PC-9 (cell line): Measurements from ENCODE around the gene USP36.

Experiments used
- CTCF ChIP-seq: fragments of 200-600 bp; sonication (generic); conservative IDR thresholded peaks from 2 replicates; pipeline ENCODE4 v1.6.1; 2017; ENCODE audit warnings: mixed run types, antibody characterized with exemption, mild to moderate bottlenecking, moderate library complexity
- EZH2 ChIP-seq: fragments of 200-600 bp; sonication (generic); IDR thresholded peaks from 2 replicates; pipeline ENCODE4 v1.8.0; 2017; ENCODE audit warnings: antibody characterized with exemption, low read depth

- TF ChIP-seq EZH2 (no peak), CTCF (no peak)
Measured at GRCh38 chr17:78864117-78864516, 23.5 kb upstream of the USP36 start.
